Measurements from ENCODE around the gene ZNF280C. TPM values are rescaled to one million over a fixed set of nuclear protein-coding genes. Genes with fewer than 3 reads are reported as not detected.
"Not testable (repeated sequence)": the region's sequence is repeated elsewhere in the genome, so short reads cannot be mapped to it uniquely, and the experiment has no call there.

Gene ZNF280C
- total and polyA plus RNA-seq, 2 experiments from 2014 or later, result 3.2 to 7.3 TPM

GRCh38 chrX:130245441-130245840, 23.3 kb downstream of the ZNF280C start:
- H4K20me1 ChIP-seq (ENCODE audit: insufficient read depth, poor library complexity, severe bottlenecking), result no peaks in the 10 kb centered on the region
- TF ChIP-seq, protein P1, sequence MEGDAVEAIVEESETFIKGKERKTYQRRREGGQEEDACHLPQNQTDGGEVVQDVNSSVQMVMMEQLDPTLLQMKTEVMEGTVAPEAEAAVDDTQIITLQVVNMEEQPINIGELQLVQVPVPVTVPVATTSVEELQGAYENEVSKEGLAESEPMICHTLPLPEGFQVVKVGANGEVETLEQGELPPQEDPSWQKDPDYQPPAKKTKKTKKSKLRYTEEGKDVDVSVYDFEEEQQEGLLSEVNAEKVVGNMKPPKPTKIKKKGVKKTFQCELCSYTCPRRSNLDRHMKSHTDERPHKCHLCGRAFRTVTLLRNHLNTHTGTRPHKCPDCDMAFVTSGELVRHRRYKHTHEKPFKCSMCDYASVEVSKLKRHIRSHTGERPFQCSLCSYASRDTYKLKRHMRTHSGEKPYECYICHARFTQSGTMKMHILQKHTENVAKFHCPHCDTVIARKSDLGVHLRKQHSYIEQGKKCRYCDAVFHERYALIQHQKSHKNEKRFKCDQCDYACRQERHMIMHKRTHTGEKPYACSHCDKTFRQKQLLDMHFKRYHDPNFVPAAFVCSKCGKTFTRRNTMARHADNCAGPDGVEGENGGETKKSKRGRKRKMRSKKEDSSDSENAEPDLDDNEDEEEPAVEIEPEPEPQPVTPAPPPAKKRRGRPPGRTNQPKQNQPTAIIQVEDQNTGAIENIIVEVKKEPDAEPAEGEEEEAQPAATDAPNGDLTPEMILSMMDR (IDR thresholded peaks at IDR 0.05; ENCODE audit: poor library complexity), result no peak
- TF ChIP-seq EZH2 (IDR thresholded peaks at IDR 0.05; ENCODE audit: borderline replicate concordance), result no peak
- no peak for TF ChIP-seq EZH2phosphoT487 (IDR thresholded peaks at IDR 0.05; ENCODE audit: low read depth, severe bottlenecking, unreplicated experiment)
- no peak overlapping the region for H3K4me2 ChIP-seq
- DNase-seq (ENCODE audit: low spot score), result no peak
- no peaks in the 10 kb centered on the region for H3K36me3 ChIP-seq (replicated peaks; ENCODE audit: insufficient read depth, low read depth)
- no peaks in the 10 kb centered on the region for H3K9me3 ChIP-seq (ENCODE audit: low read depth)
- H3K9me2 ChIP-seq (replicated peaks; ENCODE audit: insufficient read depth), result no peaks in the 10 kb centered on the region
- no peaks in the 10 kb centered on the region for H3K27me3 ChIP-seq
- no peak overlapping the region for H2AFZ ChIP-seq
- no peaks in the 10 kb centered on the region for H3K4me1 ChIP-seq (ENCODE audit: insufficient read depth)
- H3K27ac ChIP-seq, result no peak overlapping the region
- no peaks in the 10 kb centered on the region for H3K79me2 ChIP-seq
- H3K4me3 ChIP-seq, result no peak overlapping the region

DNA sequence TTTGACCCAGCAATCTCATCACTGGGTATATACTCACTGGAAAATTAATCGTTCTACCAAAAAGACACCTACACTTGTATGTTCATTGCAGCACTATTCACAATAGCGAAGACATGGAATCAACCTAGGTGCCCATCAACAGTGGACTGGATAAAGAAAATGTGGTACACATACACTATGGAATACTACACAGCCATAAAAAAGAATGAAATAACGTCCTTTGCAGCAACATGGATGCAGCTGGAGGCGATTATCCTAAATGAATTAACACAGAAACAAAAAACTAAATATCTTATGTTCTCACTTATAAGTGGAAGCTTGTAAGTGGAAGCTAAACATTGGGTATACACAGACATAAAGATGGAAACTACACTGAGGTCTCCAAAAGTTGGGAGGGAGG, 37.5 kb downstream of the ZNF280C start:
- H3K27me3 ChIP-seq; H3K9me2 ChIP-seq (replicated peaks; ENCODE audit: insufficient read depth); H3K79me2 ChIP-seq; DNase-seq (ENCODE audit: low spot score); H3K9me3 ChIP-seq (ENCODE audit: low read depth); H3K27ac ChIP-seq; H3K4me1 ChIP-seq (ENCODE audit: insufficient read depth); H2AFZ ChIP-seq; H3K36me3 ChIP-seq (replicated peaks; ENCODE audit: insufficient read depth, low read depth); H3K4me2 ChIP-seq; H4K20me1 ChIP-seq (ENCODE audit: insufficient read depth, poor library complexity, severe bottlenecking); H3K4me3 ChIP-seq: not testable (repeated sequence)
- WGBS (ENCODE audit: low lambda C conversion rate, missing lambda C conversion rate), result 79% methylated on average over 4 of the region's 4 CpGs

DNA sequence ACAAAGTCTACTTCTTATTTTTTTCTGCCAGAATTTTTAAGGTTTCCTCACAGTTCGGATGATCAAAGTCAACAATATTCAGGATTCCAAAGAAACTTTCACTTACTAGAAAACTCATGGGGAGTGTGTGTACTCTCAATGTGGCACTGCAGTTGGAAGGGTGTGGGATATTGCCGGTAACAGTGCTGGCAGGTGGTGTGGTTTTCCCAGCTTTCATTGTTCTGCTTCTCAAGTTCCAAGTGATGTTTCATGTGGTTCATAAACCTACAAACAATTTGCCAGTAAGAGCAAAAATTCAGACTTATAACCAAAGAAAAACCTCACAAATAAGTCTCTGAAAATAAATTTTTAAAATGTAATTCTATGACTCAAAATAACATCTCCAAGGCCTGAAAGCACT, 39.8 kb downstream of the ZNF280C start:
- Histone ChIP-seq H3K27me3 (no peaks in the 10 kb centered on the region), H3K36me3 (replicated peaks; ENCODE audit: insufficient read depth, low read depth) (no peaks in the 10 kb centered on the region), H3K4me1 (ENCODE audit: insufficient read depth) (no peaks in the 10 kb centered on the region), H3K9me3 (ENCODE audit: low read depth) (no peaks in the 10 kb centered on the region), H2AFZ (no peak overlapping the region), H3K27ac (no peak overlapping the region), H3K79me2 (no peaks in the 10 kb centered on the region), H3K4me3 (no peak overlapping the region), H3K9me2 (replicated peaks; ENCODE audit: insufficient read depth) (no peaks in the 10 kb centered on the region), H4K20me1 (ENCODE audit: insufficient read depth, poor library complexity, severe bottlenecking) (no peaks in the 10 kb centered on the region), H3K4me2 (no peak overlapping the region)
- no peak for DNase-seq (ENCODE audit: low spot score)
- TF ChIP-seq EZH2 (IDR thresholded peaks at IDR 0.05; ENCODE audit: borderline replicate concordance) (no peak), EZH2phosphoT487 (IDR thresholded peaks at IDR 0.05; ENCODE audit: low read depth, severe bottlenecking, unreplicated experiment) (no peak)
- TF ChIP-seq, protein P1 (IDR thresholded peaks at IDR 0.05; ENCODE audit: poor library complexity), result no peak
- WGBS (ENCODE audit: low lambda C conversion rate, missing lambda C conversion rate), result 83% methylated on average over 2 of the region's 2 CpGs

DNA sequence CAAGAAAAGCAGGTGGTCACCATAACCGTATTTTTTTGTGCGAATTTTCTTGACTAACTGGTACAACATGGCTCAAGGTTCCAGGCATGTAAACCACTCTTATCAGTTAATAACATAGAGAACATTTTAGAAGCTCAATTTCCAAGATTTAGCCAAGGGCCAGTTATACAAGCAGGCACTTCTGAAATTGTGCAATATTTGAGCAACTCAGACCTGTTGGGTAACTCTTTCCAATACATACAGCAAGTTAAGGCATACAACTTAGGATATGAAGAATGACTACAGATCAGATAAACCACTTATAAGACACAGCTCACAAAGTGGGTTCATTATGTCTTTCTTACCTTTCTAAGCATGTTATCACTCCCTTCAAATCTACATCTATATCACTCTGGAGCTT, 43.9 kb downstream of the ZNF280C start:
- Histone ChIP-seq H3K36me3 (replicated peaks; ENCODE audit: insufficient read depth, low read depth) (no peaks in the 10 kb centered on the region), H3K4me1 (ENCODE audit: insufficient read depth) (no peaks in the 10 kb centered on the region), H3K4me3 (no peak overlapping the region), H3K9me3 (ENCODE audit: low read depth) (no peaks in the 10 kb centered on the region), H4K20me1 (ENCODE audit: insufficient read depth, poor library complexity, severe bottlenecking) (no peaks in the 10 kb centered on the region), H3K9me2 (replicated peaks; ENCODE audit: insufficient read depth) (no peaks in the 10 kb centered on the region), H3K27me3 (no peaks in the 10 kb centered on the region), H3K79me2 (no peaks in the 10 kb centered on the region), H3K27ac (peak overlapping the region; percentile 2), H2AFZ (no peak overlapping the region), H3K4me2 (no peak overlapping the region)
- WGBS (ENCODE audit: low lambda C conversion rate, missing lambda C conversion rate), result 69% methylated on average over 2 of the region's 2 CpGs
- no peak for TF ChIP-seq EZH2phosphoT487 (IDR thresholded peaks at IDR 0.05; ENCODE audit: low read depth, severe bottlenecking, unreplicated experiment)
- DNase-seq (ENCODE audit: low spot score), result peak; percentile 9

GRCh38 chrX:130216320-130216719, 52.4 kb downstream of the ZNF280C start:
- Histone ChIP-seq H3K27me3 (no peaks in the 10 kb centered on the region), H3K4me1 (ENCODE audit: insufficient read depth) (no peaks in the 10 kb centered on the region), H3K4me2 (no peak overlapping the region), H3K4me3 (no peak overlapping the region), H3K9me2 (replicated peaks; ENCODE audit: insufficient read depth) (no peaks in the 10 kb centered on the region), H3K79me2 (no peaks in the 10 kb centered on the region), H3K9me3 (ENCODE audit: low read depth) (no peaks in the 10 kb centered on the region), H3K36me3 (replicated peaks; ENCODE audit: insufficient read depth, low read depth) (no peaks in the 10 kb centered on the region), H4K20me1 (ENCODE audit: insufficient read depth, poor library complexity, severe bottlenecking) (no peaks in the 10 kb centered on the region), H2AFZ (no peak overlapping the region), H3K27ac (no peak overlapping the region)
- WGBS (ENCODE audit: low lambda C conversion rate, missing lambda C conversion rate), result 61% methylated on average over 4 of the region's 4 CpGs
- DNase-seq (ENCODE audit: low spot score), result no peak
- TF ChIP-seq, protein P1 (IDR thresholded peaks at IDR 0.05; ENCODE audit: poor library complexity), result no peak
- TF ChIP-seq EZH2 (IDR thresholded peaks at IDR 0.05; ENCODE audit: borderline replicate concordance) (no peak), EZH2phosphoT487 (IDR thresholded peaks at IDR 0.05; ENCODE audit: low read depth, severe bottlenecking, unreplicated experiment) (no peak)
